ENCODE data around the gene MGAT4B.
"Not testable (repeated sequence)": the region's sequence is repeated elsewhere in the genome, so short reads cannot be mapped to it uniquely, and the experiment has no call there.

Gene MGAT4B

DNA sequence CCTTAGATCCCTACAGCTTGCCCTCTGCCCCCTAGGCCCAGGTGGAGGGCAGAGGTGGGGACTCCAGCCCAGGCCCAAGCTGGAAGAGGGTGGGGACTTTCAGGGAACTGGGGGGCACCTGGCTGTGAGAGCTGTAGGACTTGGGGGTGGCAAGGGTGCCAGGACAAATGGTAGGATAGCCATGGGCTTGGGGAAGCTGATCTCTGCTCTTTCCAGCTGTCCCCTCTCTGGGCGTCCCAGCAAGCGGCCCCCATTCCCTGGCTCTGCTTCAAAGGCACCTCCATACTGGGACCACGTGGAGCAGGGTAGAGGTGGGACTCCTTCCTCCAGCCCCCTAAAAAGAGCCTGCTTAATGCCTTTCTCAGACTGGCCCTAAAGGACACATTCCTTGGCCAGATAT, 12.5 kb downstream of the MGAT4B start:
- DNase-seq = no peak

- DNase-seq = no peak
These were observed 13.1 kb downstream of the MGAT4B start, which contains the start of gene LTC4S for GRCh38 chr5:179793468-179794139. TSS of gene LTC4S (plus strand) at chr5:179793986. CDS start at chr5:179794081, 95 bp downstream.

DNA sequence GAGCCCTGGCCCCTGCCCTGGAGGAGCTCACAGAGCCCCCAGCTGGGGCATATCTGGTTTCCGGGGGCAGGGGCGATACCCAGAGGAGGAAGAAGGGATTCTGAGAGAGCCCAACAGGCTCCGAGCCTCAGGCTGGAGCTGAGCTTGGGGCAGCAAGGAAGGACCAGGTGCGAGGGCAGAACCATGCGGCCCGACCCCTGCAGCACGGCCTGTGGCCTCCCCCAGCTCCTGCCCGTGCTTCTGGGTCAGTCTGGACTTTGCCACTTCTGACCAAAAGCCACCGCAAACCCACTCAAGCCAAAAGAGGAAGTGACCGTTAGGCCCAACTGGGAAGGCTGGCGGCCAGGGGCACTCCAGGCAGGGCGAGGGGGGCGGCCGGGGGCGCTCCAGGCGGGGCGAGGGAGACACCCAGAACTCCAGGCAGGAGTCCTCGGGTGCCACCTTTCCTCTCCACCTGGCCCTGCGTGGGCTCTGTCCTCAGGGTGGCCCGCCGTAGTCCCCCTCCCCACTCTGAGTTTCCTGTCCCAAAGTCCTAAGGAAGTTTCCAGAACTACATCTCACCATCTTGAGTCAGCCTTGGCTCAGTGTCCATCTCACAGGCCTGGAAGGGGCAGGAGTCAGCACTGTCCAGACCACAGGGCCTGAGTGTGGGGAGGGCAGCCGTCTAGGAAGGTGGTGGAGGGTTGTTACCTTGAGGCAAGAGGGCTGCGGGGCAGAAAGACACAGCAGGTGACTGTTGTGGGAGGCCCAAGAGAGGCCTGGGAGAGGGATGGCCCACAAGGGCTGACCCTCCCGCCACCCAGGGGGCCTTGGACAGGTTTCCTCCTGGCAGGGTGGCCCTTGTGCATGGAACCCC, 13.8 kb downstream of the MGAT4B start:
- DNase-seq = no peak

DNA sequence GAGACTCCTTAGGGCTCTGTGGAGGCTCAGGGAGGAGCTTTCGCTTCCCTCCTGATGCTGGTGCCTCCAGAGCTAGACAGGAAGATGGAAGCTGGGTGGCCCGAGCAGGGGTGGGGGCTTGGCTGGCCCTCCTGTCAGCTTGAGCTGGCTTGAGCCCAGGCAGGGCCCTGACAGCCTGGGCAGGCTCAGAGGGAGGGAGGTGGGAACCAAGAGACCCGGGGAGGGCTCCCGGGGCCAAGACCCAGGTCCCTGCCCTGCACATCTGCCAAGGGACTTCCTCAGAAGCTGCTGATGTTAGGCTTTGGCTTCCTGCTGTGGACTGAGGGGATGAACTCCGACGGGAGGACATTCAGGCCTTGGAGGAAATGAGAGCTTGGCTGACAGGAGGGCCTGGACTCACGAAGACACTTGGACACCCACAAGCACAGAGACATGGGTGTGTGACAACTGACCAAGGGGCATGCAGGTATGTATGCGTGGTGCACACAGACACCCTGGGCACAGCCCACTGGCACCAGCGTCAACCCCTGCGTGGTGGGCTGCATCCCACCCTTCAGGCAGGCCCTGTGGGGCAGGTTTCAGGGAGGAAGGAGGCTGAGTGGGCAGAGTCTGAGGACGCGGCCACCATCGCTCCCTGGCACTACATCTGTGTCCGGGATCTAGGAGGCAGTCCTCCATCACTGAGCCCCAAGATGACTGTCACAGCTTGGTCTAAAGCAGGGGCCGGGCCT, 14.6 kb downstream of the MGAT4B start:
- no peak for DNase-seq

- DNase-seq = not testable (repeated sequence)
These were observed 17.4 kb downstream of the MGAT4B start for GRCh38 chr5:179789278-179789677.

DNA sequence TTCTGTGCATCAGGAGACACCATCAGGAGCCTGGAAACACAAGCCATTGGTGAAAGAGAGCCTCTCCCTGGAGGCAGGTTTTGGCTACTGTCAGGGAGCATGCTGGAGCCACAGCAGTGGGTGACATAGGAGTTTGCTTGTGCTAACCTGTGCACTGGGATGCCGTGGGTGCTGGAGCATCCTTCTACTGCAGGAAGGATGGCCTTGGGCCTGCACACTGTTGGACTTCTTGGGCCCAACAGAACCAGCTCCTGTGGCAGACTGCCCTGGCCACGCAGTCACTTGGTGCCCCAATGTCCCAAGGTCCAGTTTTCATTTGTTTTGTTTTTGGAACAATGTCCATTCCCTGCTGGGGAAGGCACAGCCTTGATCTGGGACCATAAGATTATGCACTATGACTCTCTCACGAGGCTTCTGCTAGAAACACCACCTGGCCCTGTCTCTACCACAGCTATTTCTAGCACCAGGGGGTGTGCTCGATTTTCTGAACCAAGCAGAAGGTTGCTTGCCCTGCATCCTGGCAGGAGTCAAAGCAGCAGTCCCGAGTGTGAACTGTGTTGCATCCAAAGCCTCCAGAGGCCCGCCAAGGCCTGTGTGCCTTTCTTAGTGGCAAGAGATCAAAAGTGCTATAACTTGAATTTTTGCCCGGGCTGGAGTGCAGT, 18.3 kb downstream of the MGAT4B start:
- DNase-seq = no peak

DNA sequence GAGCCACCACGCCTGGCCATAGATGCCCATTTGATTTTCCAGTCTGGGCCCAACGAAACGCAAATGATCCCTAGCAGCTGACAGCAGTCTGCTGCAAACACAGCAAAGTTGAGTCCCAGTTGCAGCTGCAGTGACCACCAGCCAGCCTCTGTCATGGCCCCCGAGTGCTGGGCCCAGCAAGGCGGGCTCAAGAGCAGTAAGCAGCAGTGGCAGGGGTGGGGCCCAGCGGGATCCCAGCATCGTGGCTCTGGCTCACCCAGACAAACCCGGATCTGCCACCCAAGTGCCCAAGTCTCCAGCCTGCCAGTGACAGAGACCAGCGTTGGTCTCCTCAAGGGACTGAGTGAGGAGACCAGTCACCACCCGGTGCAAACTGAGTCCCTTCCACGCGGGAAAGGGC, 19.8 kb downstream of the MGAT4B start:
- no peak for DNase-seq

GRCh38 chr5:179783128-179783527, 23.5 kb downstream of the MGAT4B start:
- no peak for DNase-seq

- DNase-seq = no peak
These were observed 24.8 kb downstream of the MGAT4B start for GRCh38 chr5:179781846-179782245.

DNA sequence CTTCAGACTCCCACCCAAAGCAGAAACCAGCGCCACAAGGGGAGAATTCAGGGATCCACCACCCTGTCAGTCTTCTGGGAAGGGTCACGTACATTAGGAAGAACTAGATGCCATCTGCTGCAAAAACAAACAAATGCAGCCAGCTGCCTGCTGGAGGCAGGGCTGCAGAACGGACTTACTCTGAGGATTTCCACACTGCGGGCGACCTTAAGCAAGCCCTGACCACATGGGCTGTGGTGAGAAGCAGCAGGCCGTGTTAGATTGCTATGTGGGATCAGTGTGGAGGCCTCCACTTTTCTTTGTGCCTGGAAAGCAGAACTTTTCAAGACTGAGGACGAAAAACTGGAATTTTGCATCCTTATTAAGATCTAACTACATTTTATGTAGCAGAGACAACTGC, 26.3 kb downstream of the MGAT4B start:
- DNase-seq = no peak

DNA sequence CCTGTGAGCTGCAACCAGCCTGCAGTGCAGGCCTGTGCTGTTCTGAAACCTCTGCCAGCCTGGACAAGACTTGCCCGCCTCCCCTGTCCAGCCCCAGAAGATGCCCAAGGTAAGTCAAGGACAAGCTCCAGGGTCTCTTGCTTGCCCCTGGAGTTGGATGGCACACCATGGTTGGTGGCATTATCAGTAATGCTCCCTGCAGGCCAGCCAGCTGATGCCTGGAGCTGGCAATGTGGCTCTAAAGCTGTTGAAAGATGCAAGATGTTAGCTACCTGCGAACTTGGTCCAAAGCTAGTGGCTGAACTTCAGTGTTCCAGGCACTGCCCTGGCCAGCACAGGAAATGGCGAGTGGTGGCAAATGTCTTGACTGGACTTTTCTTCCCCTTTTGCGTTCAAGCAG, 26.8 kb downstream of the MGAT4B start:
- DNase-seq = no peak

DNA sequence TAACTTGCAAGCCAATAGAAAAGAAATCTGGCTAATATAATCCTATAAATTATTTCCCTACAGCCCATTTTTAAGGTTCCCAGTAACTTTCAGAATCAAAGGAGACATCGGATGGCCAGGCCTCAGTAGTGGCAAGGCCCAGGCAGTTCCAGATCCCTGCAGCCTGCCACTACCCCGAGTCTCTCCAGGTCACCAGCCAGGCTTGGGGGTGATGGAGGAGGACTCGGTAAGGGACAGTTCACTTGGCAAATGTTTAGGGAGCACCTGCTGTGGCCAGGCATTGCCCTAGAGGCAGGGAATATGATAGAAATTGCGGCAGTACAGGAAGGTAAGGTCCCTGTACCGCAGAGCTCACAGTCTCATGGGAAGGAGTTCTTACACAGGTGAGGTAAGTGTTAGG, 28.1 kb downstream of the MGAT4B start:
- no peak for DNase-seq

GRCh38 chr5:179777909-179778308, 28.8 kb downstream of the MGAT4B start:
- no peak for DNase-seq

- no peak for DNase-seq
These were observed 29.2 kb downstream of the MGAT4B start for GRCh38 chr5:179777456-179777855.

DNA sequence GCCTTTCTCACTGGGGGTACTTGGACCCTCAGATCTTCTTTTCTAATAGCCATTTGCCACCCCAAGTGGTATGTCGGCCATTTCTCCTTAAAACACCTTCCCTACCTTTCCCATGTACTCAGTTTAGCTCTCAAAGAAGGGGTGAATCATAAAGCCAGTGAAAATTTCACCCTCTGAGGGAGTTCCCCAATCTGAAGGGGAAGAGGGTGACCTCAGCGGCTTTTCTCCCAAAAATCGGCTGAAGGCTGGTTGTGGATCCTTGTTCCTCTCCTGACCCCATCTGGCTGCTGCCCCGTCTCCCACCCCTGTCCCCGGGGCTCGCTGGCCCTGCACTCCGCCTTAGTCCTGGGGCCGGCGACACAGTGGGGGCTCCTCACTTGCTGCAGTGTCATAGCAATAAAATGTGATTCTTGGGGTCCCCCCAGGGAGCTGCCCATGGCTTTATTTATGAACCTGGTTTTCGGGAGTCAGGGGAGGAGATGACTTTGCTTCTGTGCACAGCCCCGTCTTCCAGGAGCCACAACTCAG, 30.2 kb downstream of the MGAT4B start:
- no peak for DNase-seq

DNA sequence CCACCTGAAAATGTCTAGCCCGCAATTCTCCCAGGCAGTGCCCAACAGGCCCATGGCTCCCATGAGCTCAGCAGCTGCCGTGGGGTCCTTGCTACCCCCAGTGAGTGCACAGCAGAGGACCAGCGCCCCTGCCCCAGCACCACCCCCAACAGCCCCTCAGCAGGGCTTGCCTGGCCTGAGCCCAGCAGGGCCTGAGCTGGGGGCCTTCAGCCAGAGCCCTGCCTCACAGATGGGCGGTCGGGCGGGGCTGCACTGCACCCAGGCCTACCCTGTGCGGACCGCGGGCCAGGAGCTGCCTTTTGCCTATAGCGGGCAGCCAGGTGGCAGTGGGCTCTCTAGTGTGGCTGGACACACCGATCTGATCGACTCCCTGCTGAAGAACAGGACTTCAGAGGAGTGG, 32.2 kb downstream of the MGAT4B start:
- DNase-seq = no peak

GRCh38 chr5:179773686-179774040, 33.0 kb downstream of the MGAT4B start:
- DNase-seq = no peak

- DNase-seq = no peak
These were observed 34.3 kb downstream of the MGAT4B start for GRCh38 chr5:179772351-179772750.

DNA sequence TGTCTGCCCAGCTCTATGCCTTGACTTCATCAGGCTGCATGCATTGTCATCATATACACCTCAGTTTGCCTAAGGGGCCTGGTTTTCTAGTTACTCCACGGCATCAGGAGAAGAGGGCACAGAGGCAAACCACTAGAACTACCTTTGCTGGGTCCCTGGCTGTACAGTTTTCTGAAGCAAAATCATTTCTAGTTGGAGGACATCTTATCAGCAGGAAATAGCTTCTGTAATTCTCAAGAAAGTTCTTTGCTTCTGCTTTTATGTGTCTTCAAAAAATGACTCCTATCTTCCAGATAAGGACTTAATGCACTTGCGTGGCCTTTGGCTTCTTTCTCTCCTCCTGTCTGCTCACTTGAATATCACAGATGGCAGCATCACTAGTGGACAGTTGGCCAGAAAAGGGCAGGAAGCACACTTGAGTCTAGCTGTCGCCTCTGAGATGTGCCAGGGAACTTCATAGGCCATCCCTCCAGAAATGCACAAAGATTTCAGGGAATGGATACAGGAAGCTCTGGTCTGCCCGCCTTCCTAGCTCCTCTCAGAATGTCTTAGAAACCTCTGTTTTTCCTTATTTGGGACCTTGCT, 35.3 kb downstream of the MGAT4B start:
- no peak for DNase-seq

GRCh38 chr5:179769796-179770195, 36.9 kb downstream of the MGAT4B start:
- no peak for DNase-seq

GRCh38 chr5:179769271-179769670, 37.4 kb downstream of the MGAT4B start:
- DNase-seq = no peak

- no peak for DNase-seq
These were observed 38.2 kb downstream of the MGAT4B start for GRCh38 chr5:179768326-179769085.
